Nephron progenitor cell (in vitro differentiated cells): ENCODE results near the gene MED17.

ENCODE experiments used
- DNase-seq: peaks from one replicate; pipeline ENCODE4 v3.0.0; 2021
- H3K27ac Mint-ChIP-seq: 2 replicates; pipeline ENCODE4 v1.8.0; 2021; ENCODE audit warnings: mild to moderate bottlenecking, moderate library complexity, mixed read lengths
- H3K27me3 Mint-ChIP-seq: 2 replicates; pipeline ENCODE4 v1.8.0; 2021; ENCODE audit warnings: mild to moderate bottlenecking, low read depth, mixed read lengths; ENCODE audit not compliant: poor library complexity
- H3K36me3 Mint-ChIP-seq: 2 replicates; pipeline ENCODE4 v1.8.0; 2021; ENCODE audit warnings: low read depth, mixed read lengths
- H3K4me1 Mint-ChIP-seq: 2 replicates; pipeline ENCODE4 v1.8.0; 2021; ENCODE audit warnings: mixed read lengths
- H3K4me3 Mint-ChIP-seq: 2 replicates; pipeline ENCODE4 v1.8.0; 2021; ENCODE audit warnings: mild to moderate bottlenecking, moderate library complexity, mixed read lengths
- H3K9me3 Mint-ChIP-seq: 2 replicates; pipeline ENCODE4 v1.8.0; 2021; ENCODE audit warnings: mild to moderate bottlenecking, moderate library complexity, mixed read lengths
- TF ChIP-seq, protein P1 (sequence below): fragments of 200-600 bp; sonication (generic); IDR thresholded peaks from 2 replicates; pipeline ENCODE4 v1.5.0; 2021; ENCODE audit warnings: antibody characterized with exemption

The MED17 gene

DNA sequence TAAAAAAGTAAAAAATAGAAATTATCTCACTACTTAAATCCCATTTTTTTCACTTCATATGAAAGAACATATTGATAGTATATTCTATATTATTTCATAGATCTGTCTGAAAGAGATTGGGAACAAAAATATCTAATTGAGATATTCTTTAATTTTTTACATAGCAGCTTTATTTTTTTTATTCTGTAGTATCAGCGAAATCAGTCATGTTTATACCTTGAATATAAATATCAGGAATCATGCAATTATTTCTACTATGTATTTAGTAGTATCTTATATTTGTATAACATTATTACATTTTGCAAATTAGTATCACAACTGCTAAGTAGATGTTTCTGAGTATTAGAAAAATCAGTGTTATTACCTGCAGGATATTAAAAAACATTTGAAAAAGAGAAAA is 22.2 kb upstream of the MED17 start:
- H3K36me3 Mint-ChIP-seq, result peaks cover 39% of the 10 kb centered on the region
- H3K27me3 Mint-ChIP-seq, result no peaks in the 10 kb centered on the region
- H3K9me3 Mint-ChIP-seq, result no peaks in the 10 kb centered on the region
- no peak overlapping the region for H3K4me3 Mint-ChIP-seq
- TF ChIP-seq, protein P1, sequence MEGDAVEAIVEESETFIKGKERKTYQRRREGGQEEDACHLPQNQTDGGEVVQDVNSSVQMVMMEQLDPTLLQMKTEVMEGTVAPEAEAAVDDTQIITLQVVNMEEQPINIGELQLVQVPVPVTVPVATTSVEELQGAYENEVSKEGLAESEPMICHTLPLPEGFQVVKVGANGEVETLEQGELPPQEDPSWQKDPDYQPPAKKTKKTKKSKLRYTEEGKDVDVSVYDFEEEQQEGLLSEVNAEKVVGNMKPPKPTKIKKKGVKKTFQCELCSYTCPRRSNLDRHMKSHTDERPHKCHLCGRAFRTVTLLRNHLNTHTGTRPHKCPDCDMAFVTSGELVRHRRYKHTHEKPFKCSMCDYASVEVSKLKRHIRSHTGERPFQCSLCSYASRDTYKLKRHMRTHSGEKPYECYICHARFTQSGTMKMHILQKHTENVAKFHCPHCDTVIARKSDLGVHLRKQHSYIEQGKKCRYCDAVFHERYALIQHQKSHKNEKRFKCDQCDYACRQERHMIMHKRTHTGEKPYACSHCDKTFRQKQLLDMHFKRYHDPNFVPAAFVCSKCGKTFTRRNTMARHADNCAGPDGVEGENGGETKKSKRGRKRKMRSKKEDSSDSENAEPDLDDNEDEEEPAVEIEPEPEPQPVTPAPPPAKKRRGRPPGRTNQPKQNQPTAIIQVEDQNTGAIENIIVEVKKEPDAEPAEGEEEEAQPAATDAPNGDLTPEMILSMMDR, result no peak
- H3K27ac Mint-ChIP-seq, result no peak overlapping the region
- H3K4me1 Mint-ChIP-seq, result no peaks in the 10 kb centered on the region
- no peak for DNase-seq

DNA sequence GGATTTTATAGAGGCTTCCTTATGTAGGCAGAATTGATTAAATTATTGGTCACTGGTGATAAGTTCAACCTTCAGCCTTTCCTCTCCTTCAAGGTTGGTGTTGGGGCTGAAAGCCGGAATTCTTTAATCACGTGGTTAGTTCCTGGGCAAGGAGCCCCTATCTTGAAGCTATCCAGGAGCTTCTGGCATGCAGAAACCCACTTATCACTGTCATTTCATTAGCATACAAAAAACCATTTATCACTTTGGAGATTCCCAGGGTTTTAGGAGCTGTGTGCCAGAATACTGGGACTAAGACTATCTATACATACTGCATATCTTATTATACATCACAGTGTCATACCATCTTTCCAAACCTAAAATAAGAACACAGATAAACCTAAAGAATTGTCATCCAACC is 18.5 kb upstream of the MED17 start:
- Mint-ChIP-seq H3K4me1 (no peaks in the 10 kb centered on the region), H3K36me3 (peaks cover 23% of the 10 kb centered on the region), H3K27ac (no peak overlapping the region), H3K4me3 (no peak overlapping the region), H3K9me3 (no peaks in the 10 kb centered on the region), H3K27me3 (no peaks in the 10 kb centered on the region)
- no peak for DNase-seq
- TF ChIP-seq, protein P1, result no peak

DNA sequence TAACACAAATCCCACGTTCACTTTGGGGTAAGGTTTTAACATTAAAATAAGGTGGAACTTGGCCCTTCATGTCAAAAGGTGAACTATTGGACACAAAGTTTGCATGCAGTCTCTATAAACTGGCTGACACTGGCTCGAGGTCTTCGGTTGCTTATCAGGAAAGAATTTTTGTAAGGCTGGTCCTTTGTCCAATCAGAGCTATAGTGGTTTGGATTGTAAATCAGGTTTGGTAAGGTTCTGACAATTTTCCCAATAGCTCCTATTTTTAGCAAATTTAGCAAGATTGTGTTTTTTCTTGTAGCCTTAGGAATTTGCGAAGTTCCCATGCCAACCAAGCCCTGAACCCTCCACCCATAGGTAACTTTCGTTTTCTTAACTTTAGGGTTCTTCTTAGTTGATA is 17.6 kb upstream of the MED17 start:
- no peaks in the 10 kb centered on the region for H3K27me3 Mint-ChIP-seq
- no peak overlapping the region for H3K27ac Mint-ChIP-seq
- no peaks in the 10 kb centered on the region for H3K4me1 Mint-ChIP-seq
- no peak for DNase-seq
- TF ChIP-seq, protein P1, result no peak
- no peaks in the 10 kb centered on the region for H3K9me3 Mint-ChIP-seq
- peaks cover 16% of the 10 kb centered on the region for H3K36me3 Mint-ChIP-seq
- no peak overlapping the region for H3K4me3 Mint-ChIP-seq

DNA sequence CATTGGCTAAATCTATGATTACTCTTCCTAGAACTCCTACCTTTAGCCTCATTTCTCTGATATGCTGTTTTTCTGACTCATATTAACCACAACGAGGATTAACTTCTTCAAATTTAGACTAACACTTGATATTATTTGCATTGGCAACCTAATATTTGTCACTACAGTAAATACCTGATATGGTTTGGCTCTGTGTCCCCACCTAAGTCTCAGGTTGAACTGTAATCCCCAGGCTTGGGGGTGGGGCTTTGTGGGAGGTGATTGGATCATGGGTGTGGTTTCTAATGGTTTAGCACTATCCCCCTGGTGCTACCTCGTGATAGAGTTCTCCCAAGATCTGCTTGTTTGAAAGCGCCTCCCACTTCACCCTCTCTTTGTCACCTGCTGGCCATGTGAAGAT is 17.1 kb upstream of the MED17 start:
- Mint-ChIP-seq H3K36me3 (peaks cover 15% of the 10 kb centered on the region), H3K4me1 (no peaks in the 10 kb centered on the region), H3K9me3 (no peaks in the 10 kb centered on the region), H3K4me3 (no peak overlapping the region), H3K27me3 (no peaks in the 10 kb centered on the region), H3K27ac (no peak overlapping the region)
- TF ChIP-seq, protein P1, result no peak
- DNase-seq, result no peak

DNA sequence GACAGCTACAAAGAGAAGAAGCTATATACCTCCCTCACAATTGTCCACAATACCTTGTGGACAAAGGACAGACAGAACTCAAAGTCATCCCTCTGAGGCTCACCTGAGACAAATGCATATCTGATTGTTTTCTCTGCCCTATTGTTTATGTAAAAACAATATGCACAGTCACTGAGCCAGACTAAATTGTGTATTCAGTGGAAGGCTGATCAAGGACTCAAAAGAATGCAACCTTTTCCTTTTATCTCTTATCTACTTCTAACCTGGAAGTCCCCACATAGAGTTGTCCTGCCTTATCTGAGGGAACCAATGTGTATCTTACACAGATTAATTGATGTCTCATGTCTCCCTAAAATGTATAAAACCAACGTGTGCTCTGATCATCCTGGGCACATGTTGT is 13.9 kb upstream of the MED17 start:
- H3K27ac Mint-ChIP-seq, result no peak overlapping the region
- TF ChIP-seq, protein P1, result no peak
- DNase-seq, result no peak
- H3K4me3 Mint-ChIP-seq, result no peak overlapping the region
- H3K9me3 Mint-ChIP-seq, result no peaks in the 10 kb centered on the region
- peaks cover 5% of the 10 kb centered on the region for H3K36me3 Mint-ChIP-seq
- peaks cover 3% of the 10 kb centered on the region for H3K27me3 Mint-ChIP-seq
- no peaks in the 10 kb centered on the region for H3K4me1 Mint-ChIP-seq

DNA sequence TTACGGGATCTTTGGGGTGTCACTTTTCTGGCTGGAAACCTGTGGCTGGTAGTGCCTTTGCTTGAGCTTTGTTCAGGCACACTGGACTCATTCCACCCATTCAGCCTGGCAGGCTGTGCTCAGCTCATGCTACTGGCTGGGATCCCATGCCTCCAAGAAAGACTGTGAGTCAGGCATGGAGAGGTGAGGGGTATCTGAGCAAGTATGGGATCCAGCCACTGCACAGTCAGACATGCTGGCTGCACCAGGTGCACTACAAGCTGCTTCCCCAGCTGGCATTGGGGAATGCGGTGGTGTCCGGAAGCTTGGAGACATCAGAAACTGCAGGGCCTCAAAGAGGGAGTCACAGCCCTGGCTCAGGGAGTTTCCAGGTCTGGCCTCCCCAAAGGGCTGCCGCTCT is 12.0 kb upstream of the MED17 start:
- Mint-ChIP-seq H3K9me3 (no peaks in the 10 kb centered on the region), H3K27me3 (peaks cover 3% of the 10 kb centered on the region), H3K36me3 (peaks cover 5% of the 10 kb centered on the region), H3K4me1 (no peaks in the 10 kb centered on the region), H3K27ac (no peak overlapping the region), H3K4me3 (no peak overlapping the region)
- TF ChIP-seq, protein P1, result no peak
- no peak for DNase-seq
